H1 (cell line): Measurements from ENCODE around the gene VAV2. TPM values are rescaled to one million over a fixed set of nuclear protein-coding genes. Genes with fewer than 3 reads are reported as not detected.
A peak's percentile ranks its signal among the peaks of the same experiment; 100 is the strongest.

Source experiments
- CTCF ChIA-PET: fragments of 300-600 bp; sonication (Branson Sonifier 250); formaldehyde crosslinking; loops from one replicate; lab custom pipeline; 2021; ENCODE audit not compliant: partially characterized antibody; lab: Charles Lee
- POLR2A ChIA-PET: fragments of 300-600 bp; sonication (Branson Sonifier 250); formaldehyde crosslinking; loops from one replicate; lab custom pipeline; 2021; ENCODE audit warnings: inconsistent platforms; ENCODE audit not compliant: partially characterized antibody; lab: Charles Lee
- DNase-seq, 2 experiments: peaks; one replicate each; pipeline versions ENCODE4 v3.0.0 to v3.0.0-alpha.2; 2010 to 2022; ENCODE audit warnings: low spot score in 2 of 2, low read depth in 1 of 2, mixed read lengths in 1 of 2
- FAIRE-seq: peaks from 2 replicates; lab custom pipeline; 2011; peaks lifted over from hg19 to GRCh38; lab: Jason Lieb, UNC
- H2AFZ ChIP-seq: 2 replicates; pipeline ENCODE4 v1.8.1; 2012; ENCODE audit warnings: low read length, inconsistent platforms
- H2AK5ac ChIP-seq: 2 replicates; pipeline ENCODE4 v1.6.1; 2013; ENCODE audit warnings: low read depth, low read length
- H2BK120ac ChIP-seq: replicated peaks from 2 replicates; pipeline ENCODE3; 2013; ENCODE audit warnings: low read depth, low read length, inconsistent platforms
- H2BK12ac ChIP-seq: 2 replicates; pipeline ENCODE4 v1.6.1; 2013; ENCODE audit warnings: low read depth, low read length
- H2BK15ac ChIP-seq: 2 replicates; pipeline ENCODE4 v1.6.1; 2013; ENCODE audit warnings: low read length
- H2BK20ac ChIP-seq: 2 replicates; pipeline ENCODE4 v1.6.1; 2013; ENCODE audit warnings: low read length
- H2BK5ac ChIP-seq: 2 replicates; pipeline ENCODE4 v1.6.1; 2013; ENCODE audit warnings: low read depth, low read length
- H3K14ac ChIP-seq: 2 replicates; pipeline ENCODE4 v1.6.1; 2013; ENCODE audit warnings: inconsistent platforms; ENCODE audit not compliant: insufficient read length
- H3K18ac ChIP-seq: 2 replicates; pipeline ENCODE4 v1.6.1; 2013; ENCODE audit warnings: low read length; ENCODE audit errors: extremely low read depth
- H3K23ac ChIP-seq: 2 replicates; pipeline ENCODE4 v1.6.1; 2013; ENCODE audit warnings: inconsistent platforms; ENCODE audit not compliant: insufficient read length
- H3K23me2 ChIP-seq: 2 replicates; pipeline ENCODE4 v1.6.1; 2013; ENCODE audit warnings: low read depth, low read length
- H3K27ac ChIP-seq: 2 replicates; pipeline ENCODE4 v1.6.1; 2011; ENCODE audit warnings: low read depth, low read length, inconsistent platforms
- H3K27me3 ChIP-seq, 4 experiments: replicated peaks in 1 of 4; 1 replicate in 1 of 4; 2 replicates in 3 of 4; pipeline versions ENCODE4 v1.6.1 to v1.8.1; 2011 to 2013; ENCODE audit warnings: low read length in 3 of 4, mild to moderate bottlenecking in 3 of 4, inconsistent platforms in 2 of 4, mixed read lengths in 2 of 4, moderate library complexity in 1 of 4; ENCODE audit not compliant: control insufficient read depth in 3 of 4, insufficient read depth in 3 of 4; ENCODE audit errors: extremely low read depth in 1 of 4
- H3K36me3 ChIP-seq, 4 experiments: 2 replicates each; pipeline versions ENCODE4 v1.6.1 to v1.8.1; 2011 to 2013; ENCODE audit warnings: mild to moderate bottlenecking in 4 of 4, low read length in 3 of 4, moderate library complexity in 2 of 4, control low read depth in 1 of 4, inconsistent platforms in 1 of 4; ENCODE audit not compliant: insufficient read depth in 4 of 4, control insufficient read depth in 2 of 4
- H3K4ac ChIP-seq: replicated peaks from 2 replicates; pipeline ENCODE3; 2013; ENCODE audit warnings: low read length, low read depth, mixed read lengths, inconsistent platforms; ENCODE audit not compliant: insufficient read length
- H3K4me1 ChIP-seq, 4 experiments: replicated peaks in 1 of 4; 1 replicate in 1 of 4; 2 replicates in 3 of 4; pipeline versions ENCODE4 v1.6.1 to v1.8.1; 2011 to 2013; ENCODE audit warnings: low read length in 3 of 4, inconsistent platforms in 2 of 4, mixed read lengths in 1 of 4; ENCODE audit not compliant: insufficient read depth in 4 of 4, control insufficient read depth in 3 of 4
- H3K4me2 ChIP-seq, 2 experiments: 2 replicates each; pipeline versions ENCODE4 v1.6.1 to v1.8.1; 2011 to 2013; ENCODE audit warnings: low read depth in 2 of 2, low read length in 2 of 2, control low read depth in 1 of 2, inconsistent platforms in 1 of 2, mild to moderate bottlenecking in 1 of 2; ENCODE audit not compliant: insufficient read depth in 1 of 2
- H3K4me3 ChIP-seq, 4 experiments: fragments of 200-600, 300-600 bp in 1 of 4; sonication (generic), shearing (Covaris generic), sonication (Bioruptor Twin) in 1 of 4; 2 replicates each; pipeline versions ENCODE4 v1.5.1 to v1.8.1; 2011 to 2016; ENCODE audit warnings: low read length in 4 of 4, low read depth in 3 of 4, control low read depth in 2 of 4, inconsistent platforms in 2 of 4, mild to moderate bottlenecking in 2 of 4, mixed read lengths in 1 of 4, moderate library complexity in 1 of 4; ENCODE audit not compliant: insufficient read depth in 2 of 4; ENCODE audit errors: extremely low read depth in 1 of 4
- H3K56ac ChIP-seq: replicated peaks from 2 replicates; pipeline ENCODE3; 2013; ENCODE audit warnings: low read depth, mild to moderate bottlenecking, mixed read lengths, low read length, inconsistent platforms; ENCODE audit not compliant: insufficient read length
- H3K79me1 ChIP-seq: 2 replicates; pipeline ENCODE4 v1.6.1; 2013; ENCODE audit warnings: low read depth, low read length, control low read depth
- H3K79me2 ChIP-seq, 2 experiments: 2 replicates each; pipeline versions ENCODE4 v1.6.1 to v1.8.1; 2012 to 2013; ENCODE audit warnings: low read length in 2 of 2, mild to moderate bottlenecking in 2 of 2, inconsistent platforms in 1 of 2; ENCODE audit not compliant: insufficient read depth in 2 of 2, control insufficient read depth in 1 of 2
- H3K9ac ChIP-seq, 4 experiments: replicated peaks in 1 of 4; 1 replicate in 1 of 4; 2 replicates in 3 of 4; pipeline versions ENCODE4 v1.6.1 to v1.8.1; 2011 to 2013; ENCODE audit warnings: low read depth in 3 of 4, low read length in 3 of 4, control low read depth in 2 of 4, mild to moderate bottlenecking in 2 of 4, moderate library complexity in 2 of 4, inconsistent platforms in 1 of 4; ENCODE audit errors: extremely low read depth in 1 of 4
- H3K9me3 ChIP-seq, 2 experiments: 2 replicates each; pipeline versions ENCODE4 v1.6.1 to v1.8.1; 2012 to 2013; ENCODE audit warnings: mild to moderate bottlenecking in 2 of 2, moderate library complexity in 2 of 2, control low read depth in 1 of 2, inconsistent platforms in 1 of 2, low read depth in 1 of 2, low read length in 1 of 2, mixed read lengths in 1 of 2; ENCODE audit not compliant: insufficient read depth in 2 of 2
- H4K20me1 ChIP-seq, 2 experiments: replicated peaks in 1 of 2; 2 replicates each; pipeline versions ENCODE3 to v1.8.1; 2011 to 2013; ENCODE audit warnings: inconsistent platforms in 2 of 2, low read length in 2 of 2, mild to moderate bottlenecking in 1 of 2; ENCODE audit not compliant: insufficient read depth in 2 of 2, control insufficient read depth in 1 of 2
- H4K5ac ChIP-seq: 2 replicates; pipeline ENCODE4 v1.6.1; 2013; ENCODE audit warnings: low read length, low read depth, mixed read lengths, inconsistent platforms; ENCODE audit not compliant: insufficient read length
- H4K8ac ChIP-seq: 2 replicates; pipeline ENCODE4 v1.8.0; 2013; ENCODE audit warnings: mild to moderate bottlenecking, moderate library complexity, low read length, inconsistent platforms; ENCODE audit not compliant: insufficient read depth; ENCODE audit errors: extremely low read depth
- H4K91ac ChIP-seq: replicated peaks from 2 replicates; pipeline ENCODE3; 2013; ENCODE audit warnings: low read length, mixed read lengths, inconsistent platforms; ENCODE audit not compliant: insufficient read length
- CEBPB ChIP-seq: IDR thresholded peaks from 2 replicates; pipeline ENCODE4 v1.6.1; 2012; ENCODE audit warnings: low read depth, low read length
- CHD1 ChIP-seq: IDR thresholded peaks from 2 replicates; pipeline ENCODE4 v1.6.1; 2012; ENCODE audit warnings: low read depth, low read length, improper control_type of control experiment
- CTCF ChIP-seq, 3 experiments: IDR thresholded peaks; 1 replicate in 2 of 3; 2 replicates in 1 of 3; pipeline versions ENCODE4 v1.5.1 to v1.6.1; 2011; ENCODE audit warnings: low read length in 3 of 3, mild to moderate bottlenecking in 3 of 3, inconsistent platforms in 2 of 3, low read depth in 1 of 3, moderate library complexity in 1 of 3; ENCODE audit not compliant: insufficient read depth in 1 of 3; ENCODE audit errors: control extremely low read depth in 1 of 3
- POLR2A ChIP-seq, 2 experiments: IDR thresholded peaks; 1 replicate in 1 of 2; 2 replicates in 1 of 2; pipeline ENCODE4 v1.6.1; 2011; ENCODE audit warnings: low read depth in 2 of 2, low read length in 2 of 2, mild to moderate bottlenecking in 2 of 2; ENCODE audit errors: control extremely low read depth in 1 of 2
- POLR2AphosphoS5 ChIP-seq: IDR thresholded peaks from 2 replicates; pipeline ENCODE4 v1.6.1; 2011; ENCODE audit warnings: low read depth, low read length
- POU5F1 ChIP-seq: IDR thresholded peaks from 2 replicates; pipeline ENCODE4 v1.6.1; 2011; ENCODE audit warnings: low read depth, mild to moderate bottlenecking, low read length, moderate library complexity
- SRF ChIP-seq: IDR thresholded peaks from 2 replicates; pipeline ENCODE4 v1.6.1; 2011; ENCODE audit warnings: mild to moderate bottlenecking, low read depth, low read length, moderate library complexity
- TEAD4 ChIP-seq: IDR thresholded peaks from 2 replicates; pipeline ENCODE4 v1.6.1; 2012; ENCODE audit warnings: low read depth, low read length, inconsistent platforms, mixed read lengths
- WGBS, 2 experiments: shearing (Covaris generic) in 1 of 2; methylation state at CpG; one replicate each; pipeline versions ENCODE4 v1.1.6 to v1.1.7; 2013 to 2015; ENCODE audit warnings: low lambda C conversion rate in 2 of 2, mixed read lengths in 2 of 2, inconsistent platforms in 1 of 2, low coverage in 1 of 2, missing lambda C conversion rate in 1 of 2; ENCODE audit not compliant: insufficient replicate concordance in 2 of 2, insufficient coverage in 1 of 2, insufficient read length in 1 of 2; ENCODE audit errors: extremely low coverage in 1 of 2, missing lambda C conversion rate in 1 of 2; 5-methylcytosine and 5-hydroxymethylcytosine counted together
- polyA plus RNA-seq, 7 experiments: library from polyadenylated mRNA; depleted of rRNA in 3 of 7; stranded (reverse) in 5 of 7; unstranded in 2 of 7; fragments of >200 nt in 5 of 7; fragments of 200-250 nt in 2 of 7; gene quantifications; 1 replicate in 5 of 7; 2 replicates in 1 of 7; 4 replicates in 1 of 7; pipeline versions ENCODE4 v1.2.1 to v1.2.3, GENCODE V29; 2011 to 2013; ENCODE audit warnings: missing spikeins in 2 of 7, mixed read lengths in 2 of 7
- total RNA-seq: library from RNA; stranded (reverse); fragmentation: NEBNext Ultra II Directional; extraction: Animal tissue kit (Norgen Biotek cat#: 25700); gene quantifications from 2 replicates; pipeline ENCODE4 v1.2.1, GENCODE V29; 2021

Gene VAV2
- total and polyA plus RNA-seq, 2 of the 8 experiments (the other 6 are each of a cell fraction or from before 2014, with no cell fraction given), result 13.6 to 37.6 TPM

GRCh38 chr9:133943781-133944745 is 48.1 kb downstream of the VAV2 start:
- H2BK120ac ChIP-seq, result no peak overlapping the region
- no peaks in the 10 kb centered on the region; a peak in 1 of 8 replicates for H3K36me3 ChIP-seq
- no peak overlapping the region for H2BK5ac ChIP-seq
- no peak overlapping the region for H4K5ac ChIP-seq
- no peak overlapping the region for H2BK20ac ChIP-seq
- H3K23me2 ChIP-seq, result no peaks in the 10 kb centered on the region
- no peak overlapping the region for H2BK12ac ChIP-seq
- no peak overlapping the region for H2AK5ac ChIP-seq
- H2AFZ ChIP-seq, result no peak overlapping the region
- DNase-seq, result no peak
- no peak overlapping the region for H3K18ac ChIP-seq
- FAIRE-seq, result no peak
- no peaks in the 10 kb centered on the region for H3K9me3 ChIP-seq
- H3K14ac ChIP-seq, result no peak overlapping the region
- no peak overlapping the region for H2BK15ac ChIP-seq
- H3K4me2 ChIP-seq, result no peak overlapping the region
- no peak overlapping the region for H3K9ac ChIP-seq
- peaks cover 0 to 72% of the 10 kb centered on the region in 2 experiments; a peak in 2 of 4 replicates for H3K79me2 ChIP-seq
- H3K4ac ChIP-seq, result peak overlapping the region; percentile 46
- H3K4me1 ChIP-seq, result peaks cover 0 to 12% (median 5%) of the 10 kb centered on the region in 4 experiments; a peak in 5 of 7 replicates
- H4K20me1 ChIP-seq, result peaks cover 11 to 34% of the 10 kb centered on the region in 2 experiments
- no peak overlapping the region for H3K23ac ChIP-seq
- H3K56ac ChIP-seq, result no peak overlapping the region
- H3K27me3 ChIP-seq, result no peaks in the 10 kb centered on the region
- H4K8ac ChIP-seq, result peak overlapping the region; percentile 57; the same call in 1 of the 2 replicates
- H3K27ac ChIP-seq, result no peak overlapping the region
- ChIA-PET POLR2A (interaction anchor here (0.8 kb wide), 1 partner anchor 9 kb away, joined by 3 read pairs; no protein-coding TSS in a partner anchor), CTCF (interaction anchor here (0.9 to 2.3 kb wide), 7 partner anchors 16 to 118 kb away, joined by 3 to 7 read pairs (median 3); no protein-coding TSS in a partner anchor)
- peaks cover 17% of the 10 kb centered on the region for H3K79me1 ChIP-seq
- WGBS, 2 experiments, result 81% methylated on average over 28 of the region's 30 CpGs; no CpG with 5 or more reads in 1 of the 2 experiments
- no peak overlapping the region for H3K4me3 ChIP-seq
- TF ChIP-seq POLR2A (IDR thresholded peaks at IDR 0.05; ENCODE audit: control extremely low read depth in 1 of 2, low read depth in 2 of 2, low read length in 2 of 2), result no peak
- no peak for TF ChIP-seq CHD1
- TF ChIP-seq POLR2AphosphoS5, result no peak
- no peak for TF ChIP-seq CTCF (IDR thresholded peaks at IDR 0.05; ENCODE audit: control extremely low read depth in 1 of 3, insufficient read depth in 1 of 3, low read depth in 1 of 3, low read length in 3 of 3)
- TF ChIP-seq TEAD4, result no peak
- no peak for TF ChIP-seq SRF
- no peak for TF ChIP-seq POU5F1
- TF ChIP-seq CEBPB, result no peak
- H4K91ac ChIP-seq, result no peak overlapping the region
